ENCODE measurements around the gene SLC66A2.

GRCh38 chr18:79944126-79944731 is 7.2 kb downstream of the SLC66A2 start:
- TF ChIP-seq GATA3 (IDR thresholded peaks at IDR 0.05; ENCODE audit: low read depth, low read length) = no peak
- TF ChIP-seq GATA2 (IDR thresholded peaks at IDR 0.05; ENCODE audit: low read depth, low read length) = no peak
